NCI-H524 treated with DMSO at 0.1 percent for 48 hours (cell line): ENCODE results near the gene PNP.
"Not testable (repeated sequence)": the region's sequence is repeated elsewhere in the genome, so short reads cannot be mapped to it uniquely, and the experiment has no call there.

ENCODE experiments used
- DNase-seq: peaks from one replicate; lab custom pipeline; 2025; lab: John Stamatoyannopoulos, UW

Gene PNP

GRCh38 chr14:20469242-20469889 is at the start of gene PNP:
Gene PNP (plus strand): TSS chr14:20469406. CDS start chr14:20469525, 119 bp downstream.
- DNase-seq, result peak; percentile 91

GRCh38 chr14:20419419-20419818 is 49.8 kb upstream of the PNP start:
- DNase-seq, result no peak

- DNase-seq, result no peak
Observed at GRCh38 chr14:20421267-20421666, 47.9 kb upstream of the PNP start.

DNA sequence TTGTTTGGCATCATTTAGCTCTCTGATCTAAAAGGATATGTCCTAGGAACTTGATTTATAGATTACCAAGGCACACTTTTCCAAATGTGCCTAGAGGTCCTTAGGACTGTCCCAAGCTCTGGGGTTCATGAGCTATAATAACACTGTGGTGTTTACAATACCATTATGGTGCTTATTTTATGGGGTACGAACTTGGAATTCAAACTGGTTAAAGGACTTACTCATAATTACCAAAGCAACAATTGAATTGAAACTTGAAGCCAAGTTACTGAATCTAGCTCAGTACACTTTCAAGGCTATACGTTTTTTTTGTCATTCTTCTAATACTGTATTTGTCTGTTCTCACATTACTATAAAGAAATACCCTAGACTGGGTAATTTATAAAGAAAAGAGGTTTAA is 46.3 kb upstream of the PNP start:
- DNase-seq, result no peak

DNA sequence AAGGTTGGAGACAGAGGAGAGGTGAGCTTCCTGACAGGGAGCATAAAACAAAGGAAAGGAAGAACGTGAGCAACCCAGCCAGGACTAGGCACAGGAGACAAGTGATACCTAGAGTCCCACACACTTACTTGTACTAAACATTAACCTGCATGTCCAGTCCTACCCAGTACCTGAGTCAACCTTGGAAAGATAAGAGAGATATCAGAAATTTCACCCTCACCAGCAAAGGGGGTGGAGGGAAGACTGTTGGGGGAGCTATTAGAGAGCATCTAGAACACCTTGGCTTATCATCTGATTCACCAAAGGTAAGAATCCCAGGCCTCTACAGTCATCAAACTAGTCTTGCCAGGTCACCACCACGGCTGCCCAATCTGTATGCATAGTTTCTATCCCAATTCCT is 44.4 kb upstream of the PNP start:
- DNase-seq, result no peak

DNA sequence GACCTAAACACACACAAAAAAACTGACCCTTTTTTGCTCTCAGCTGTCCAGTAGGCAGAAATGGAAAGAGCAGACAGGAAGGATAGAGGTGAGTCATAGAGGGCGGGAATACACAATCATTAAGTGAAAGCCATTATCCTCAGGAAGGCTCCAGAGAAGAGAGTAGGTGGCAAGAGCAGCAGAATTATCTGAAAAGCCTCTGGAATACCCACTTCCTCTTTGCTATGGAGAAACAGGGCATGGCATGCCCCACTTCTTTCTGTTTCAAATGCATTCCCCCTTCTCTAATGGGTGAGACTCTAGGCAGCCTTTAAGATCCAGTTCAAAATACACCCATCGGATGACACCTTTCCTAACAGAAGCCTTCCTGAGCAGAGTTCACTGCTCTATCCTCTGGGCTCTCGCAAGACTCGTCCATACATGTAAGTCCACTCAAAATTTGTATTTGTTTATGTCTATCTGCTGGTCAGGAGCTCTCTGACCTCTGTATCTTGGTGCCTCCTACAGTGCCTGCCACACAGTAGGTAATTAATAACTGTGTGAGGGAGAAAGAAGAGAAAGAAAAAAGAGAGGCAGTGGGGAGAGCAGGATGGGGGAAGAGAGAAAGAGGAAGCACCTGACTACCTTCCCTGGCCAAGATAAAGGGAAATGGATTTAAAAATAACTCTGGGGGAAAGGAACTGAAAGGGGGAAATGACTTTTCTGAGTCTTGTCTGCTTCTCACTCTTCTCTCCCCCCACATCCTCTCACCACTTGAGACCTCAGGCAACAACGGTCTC is 41.8 kb upstream of the PNP start:
- DNase-seq, result no peak

GRCh38 chr14:20428010-20428365 is 41.2 kb upstream of the PNP start:
- no peak for DNase-seq

GRCh38 chr14:20428802-20429201 is 40.4 kb upstream of the PNP start:
- no peak for DNase-seq

DNA sequence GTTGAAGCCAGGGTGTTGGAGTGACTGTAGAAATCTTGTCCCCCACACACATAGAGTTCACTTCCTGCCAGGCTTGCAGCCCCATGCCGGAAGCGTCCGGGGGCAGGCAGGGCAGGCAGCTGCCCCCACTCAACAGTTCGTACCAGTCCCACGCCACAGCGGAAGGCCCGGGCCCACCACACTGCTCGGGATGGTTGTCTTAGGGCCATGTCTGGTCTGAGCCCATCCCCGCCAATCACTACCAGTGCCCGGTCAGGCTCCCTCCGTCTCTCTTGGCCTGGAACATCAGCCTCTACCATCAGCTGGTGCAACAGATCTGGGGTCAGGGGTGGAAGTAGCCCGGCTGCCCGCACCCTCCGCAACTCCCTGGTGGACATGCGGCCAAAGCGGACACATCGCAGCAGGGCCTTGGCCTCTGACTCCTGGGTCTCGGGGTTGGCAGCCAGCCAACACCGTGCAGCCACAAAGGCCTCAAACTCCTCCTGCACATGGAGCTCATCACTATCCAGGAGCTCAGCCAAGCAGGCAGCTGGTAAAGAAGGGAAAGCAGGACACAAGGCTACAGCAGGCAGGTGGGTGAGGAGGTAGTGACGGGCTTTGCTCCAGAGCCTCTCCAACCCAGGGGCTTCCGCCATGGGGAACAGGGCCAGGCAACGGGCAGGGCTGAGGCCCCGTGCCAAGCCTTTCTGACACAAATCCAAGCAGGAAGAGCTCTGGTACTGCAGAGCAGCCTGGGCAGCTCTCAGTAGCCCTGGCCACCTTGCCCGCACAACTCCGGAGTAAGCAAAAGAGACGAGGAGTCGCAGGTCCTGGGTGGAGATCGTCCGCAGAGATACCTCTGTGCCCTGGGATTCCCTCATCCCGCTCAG is 39.2 kb upstream of the PNP start:
- no peak for DNase-seq

DNA sequence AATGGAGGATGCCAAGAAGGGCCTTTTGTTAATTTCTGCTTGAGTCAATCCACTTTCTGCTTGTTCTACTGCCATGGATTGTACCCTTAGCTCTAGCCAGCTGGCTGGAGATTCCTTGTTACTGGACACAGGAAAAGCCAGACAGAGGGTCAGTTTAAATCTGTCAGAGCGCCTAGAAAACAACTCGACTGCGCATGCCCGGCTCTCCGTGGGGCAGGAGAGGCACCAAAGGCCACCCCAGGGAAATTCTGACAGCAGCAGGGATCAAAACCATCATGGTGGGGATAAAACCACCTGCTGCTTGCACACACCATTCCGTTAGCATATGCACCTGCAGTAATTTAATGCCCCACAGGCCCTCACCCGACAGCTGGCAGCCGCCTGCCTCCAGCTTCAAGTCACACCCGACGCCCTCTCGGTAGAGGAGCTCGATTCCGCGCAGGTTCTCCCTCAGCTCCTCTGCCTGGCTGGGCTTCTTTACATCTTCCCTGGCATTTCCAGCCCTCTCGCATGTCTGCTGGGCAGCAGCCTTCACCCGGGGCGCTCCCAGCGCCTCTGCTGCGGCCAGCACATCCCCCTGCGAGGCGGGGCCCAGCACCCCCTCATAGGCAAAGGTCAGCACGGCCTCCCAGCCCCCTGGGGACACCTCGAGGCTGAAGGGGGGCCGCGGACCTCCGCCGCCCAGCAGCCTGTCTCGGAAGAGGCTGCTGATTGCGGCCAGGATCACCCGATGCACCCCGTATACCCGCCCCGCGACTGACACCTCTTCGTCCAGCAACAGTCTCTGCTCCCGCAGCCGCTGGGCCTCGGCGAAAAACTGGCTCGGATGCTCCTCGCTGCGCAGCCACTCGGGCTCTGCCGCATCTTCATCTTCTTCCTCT is 34.3 kb upstream of the PNP start:
- peak; percentile 58 for DNase-seq

GRCh38 chr14:20435582-20436362 is 33.4 kb upstream of the PNP start, which contains the start of gene KLHL33:
Gene KLHL33 (minus strand): TSS chr14:20436166. CDS start chr14:20435811, 355 bp downstream.
- peak; percentile 14 for DNase-seq

DNA sequence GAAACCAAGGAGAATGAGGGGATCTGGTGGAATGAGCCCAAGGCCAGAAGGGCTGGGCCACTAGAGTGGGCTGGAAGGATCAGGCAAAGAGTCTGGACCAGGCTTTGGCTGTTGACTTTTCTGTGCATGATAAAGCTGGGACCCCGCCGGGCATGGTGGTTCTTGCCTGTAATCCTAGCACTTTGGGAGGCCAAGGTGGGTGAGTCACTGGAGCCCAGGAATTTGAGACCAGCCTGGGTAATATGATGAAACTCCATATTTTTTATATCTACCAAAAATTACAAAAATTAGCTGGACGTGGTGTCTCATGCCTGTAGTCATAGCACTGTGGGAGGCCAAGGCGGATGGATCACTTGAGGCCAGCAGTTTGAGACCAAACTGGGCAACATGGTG is 32.8 kb upstream of the PNP start:
- DNase-seq, result no peak

DNA sequence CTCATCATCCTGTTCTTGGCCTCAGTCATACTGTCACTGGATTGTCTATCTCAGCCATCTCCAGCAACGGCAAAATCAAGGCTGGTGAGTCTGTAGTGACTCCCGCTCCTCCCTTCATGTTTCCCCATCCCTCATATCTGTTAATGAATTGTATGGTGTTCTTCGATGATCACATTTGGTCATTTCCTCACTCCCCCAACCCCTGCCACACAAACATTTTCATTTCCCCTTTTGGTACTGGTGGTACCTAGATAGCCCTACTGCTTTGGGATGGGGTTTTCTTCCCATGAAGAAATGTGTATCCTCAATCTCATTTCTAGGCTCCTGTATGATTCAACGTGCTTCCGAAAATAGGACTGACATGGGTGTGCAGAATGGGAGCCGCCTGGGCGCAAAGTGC is 30.5 kb upstream of the PNP start:
- no peak for DNase-seq

DNA sequence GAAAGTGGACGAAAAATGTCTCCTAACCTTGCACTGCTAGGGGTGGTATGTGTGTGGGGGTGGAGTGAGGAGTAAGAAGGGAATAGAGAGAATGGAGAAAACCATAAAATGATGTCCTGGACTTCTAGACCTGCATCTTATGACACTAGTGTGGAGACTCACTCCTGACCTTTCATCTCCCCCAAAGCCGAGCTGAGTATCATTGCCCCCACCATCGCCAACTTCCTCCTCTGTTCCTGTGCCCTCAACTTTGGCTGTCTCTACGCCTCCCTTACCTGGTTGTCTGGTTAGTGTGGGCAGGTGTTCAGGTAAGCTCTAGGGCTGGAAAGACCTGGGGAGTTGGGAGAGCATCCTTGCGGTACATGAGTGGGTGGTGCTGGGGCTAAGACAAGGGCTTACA is 28.7 kb upstream of the PNP start:
- DNase-seq, result no peak

DNA sequence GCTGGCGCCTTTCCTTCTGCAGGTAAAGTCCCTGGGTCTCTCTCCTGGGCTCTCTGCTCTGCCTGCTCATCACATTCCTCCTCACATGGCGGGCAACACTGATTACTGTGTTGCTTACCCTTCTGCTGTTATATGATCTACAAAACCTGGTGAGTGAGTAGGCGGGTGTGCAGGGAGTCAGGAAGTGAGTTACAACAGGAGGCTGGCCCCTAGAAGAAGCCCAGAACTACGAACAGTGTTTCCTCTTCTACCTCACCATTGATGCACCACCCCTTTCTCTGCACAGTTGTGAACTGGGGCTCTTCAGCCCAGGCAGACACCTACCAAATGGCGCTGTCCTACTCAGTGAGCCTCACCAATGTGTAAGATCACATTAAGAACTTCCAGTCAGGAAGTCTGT is 28.3 kb upstream of the PNP start:
- DNase-seq, result no peak

- DNase-seq, result no peak
Observed at GRCh38 chr14:20441461-20441860, 27.7 kb upstream of the PNP start.

- DNase-seq, result not testable (repeated sequence)
Observed at GRCh38 chr14:20443650-20444049, 25.6 kb upstream of the PNP start.

DNA sequence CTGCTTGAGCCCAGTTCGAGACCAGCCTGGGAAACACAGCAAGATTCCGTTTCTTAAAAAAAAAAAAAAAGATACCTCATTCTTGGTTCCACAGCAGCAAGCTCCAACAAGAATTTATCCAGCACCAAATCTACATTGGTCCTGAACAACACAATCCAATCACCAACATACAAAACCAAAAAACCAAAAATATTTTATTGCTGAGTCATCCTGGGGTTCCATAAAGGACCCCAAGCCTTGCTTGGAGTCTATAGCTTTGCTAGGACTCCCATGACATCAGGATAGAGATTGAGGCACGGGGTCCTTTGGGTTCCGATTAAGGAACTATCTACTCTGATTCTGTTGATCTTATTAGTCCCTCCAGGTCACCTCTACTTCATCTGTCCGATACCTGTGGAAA is 22.3 kb upstream of the PNP start:
- no peak for DNase-seq

DNA sequence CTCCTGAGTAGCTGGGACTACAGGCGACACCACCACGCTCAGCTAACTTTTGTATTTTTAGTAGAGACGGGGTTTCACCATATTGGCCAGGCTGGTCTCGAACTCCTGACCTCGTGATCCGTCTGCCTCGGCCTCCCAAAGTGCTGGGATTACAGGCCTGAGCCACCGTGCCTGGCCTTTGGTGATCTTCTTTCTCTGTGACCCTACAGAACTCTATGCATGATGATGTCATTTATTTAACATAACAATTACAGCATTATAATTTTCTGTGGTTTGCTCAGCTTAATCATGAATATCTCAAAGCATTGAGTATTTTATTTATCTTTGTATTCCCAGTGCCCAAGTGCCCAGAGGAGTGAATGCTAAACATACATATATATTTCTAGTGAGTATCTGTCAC is 16.4 kb upstream of the PNP start:
- not testable (repeated sequence) for DNase-seq

DNA sequence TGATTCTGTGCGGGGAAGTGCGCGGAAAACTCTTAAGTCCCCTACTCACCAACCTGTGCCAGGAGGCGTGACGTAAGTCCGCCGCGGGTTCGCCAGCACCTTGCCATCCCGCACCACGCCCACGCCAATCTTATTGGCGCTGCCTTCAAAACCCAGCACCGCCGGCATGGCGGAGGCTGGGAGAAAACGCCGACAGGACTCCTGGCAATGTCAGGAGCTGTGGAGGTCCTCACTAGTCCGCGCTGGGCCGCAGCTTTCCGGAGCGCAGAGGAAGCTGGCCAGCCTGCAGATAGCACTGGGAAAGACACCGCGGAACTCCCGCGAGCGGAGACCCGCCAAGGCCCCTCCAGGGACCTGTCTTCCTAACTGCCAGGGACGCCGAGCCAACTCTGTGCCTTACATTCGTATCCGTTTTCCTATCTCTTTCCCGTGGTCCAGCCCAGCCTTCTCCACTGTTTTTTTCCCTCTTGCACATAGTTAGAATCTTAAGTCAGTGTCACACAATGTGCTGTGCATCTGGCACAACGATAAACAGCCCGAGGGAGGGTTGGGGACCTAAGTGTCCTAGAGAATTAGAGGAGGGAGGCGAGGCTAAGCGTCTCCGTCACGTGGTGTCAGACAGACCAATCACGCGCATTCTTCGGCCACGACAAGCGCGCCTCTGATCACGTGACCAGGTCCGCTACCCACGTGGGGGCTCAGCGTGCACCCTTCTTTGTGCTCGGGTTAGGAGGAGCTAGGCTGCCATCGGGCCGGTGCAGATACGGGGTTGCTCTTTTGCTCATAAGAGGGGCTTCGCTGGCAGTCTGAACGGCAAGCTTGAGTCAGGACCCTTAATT is 14.5 kb upstream of the PNP start, which contains the start of the genes APEX1 and OSGEP:
TSS of gene APEX1 (plus strand) at position 711 of the 839 bp plus-strand sequence. CDS start 420 bp downstream, outside the sequence.
TSS of gene OSGEP (minus strand) at position 297 of the 839 bp plus-strand sequence. CDS start at position 168, 129 bp downstream.
- DNase-seq, result peak; percentile 98
